Lower leg skin (tissue), 4 donors: ENCODE data around the gene KBTBD13. TPM values are rescaled to one million over a fixed set of nuclear protein-coding genes. Genes with fewer than 3 reads are reported as not detected.

Experiments used
- DNase-seq, 2 donors: peaks; one replicate each; pipeline ENCODE4 v3.0.0-alpha.2; 2019; ENCODE audit warnings: low spot score in 2 of 2
- H3K4me3 ChIP-seq: fragments of 200-600 bp; sonication (generic); 2 replicates; pipeline ENCODE4 v1.5.1; 2017; ENCODE audit warnings: mild to moderate bottlenecking, low read depth; ENCODE audit not compliant: poor library complexity, severe bottlenecking
- CTCF ChIP-seq, 3 donors: fragments of 450-650 bp; IDR thresholded peaks; one replicate each; pipeline ENCODE4 v1.5.1; 2016; ENCODE audit warnings: antibody characterized with exemption in 3 of 3, mild to moderate bottlenecking in 3 of 3, moderate library complexity in 2 of 3
- POLR2A ChIP-seq, 2 donors: fragments of 450-650 bp; IDR thresholded peaks; one replicate each; pipeline ENCODE4 v1.6.1; 2016 to 2017; ENCODE audit warnings: antibody characterized with exemption in 2 of 2, mild to moderate bottlenecking in 1 of 2, moderate library complexity in 1 of 2
- WGBS, 2 donors: methylation state at CpG; one replicate each; pipeline ENCODE4 v1.1.5; 2018; 5-methylcytosine and 5-hydroxymethylcytosine counted together
- intact Hi-C: fragments of 100-400 bp; cut with DNase I; formaldehyde crosslinking; loops from one replicate; pipeline ENCODE4 v1.15.0; 2023; ENCODE audit warnings: low total_unique reads
- total RNA-seq, 4 donors: library from RNA; depleted of rRNA; stranded (reverse); fragments of >200 nt; gene quantifications; one replicate each; pipeline ENCODE4 v1.1.0, GENCODE V29; 2016

The KBTBD13 gene
- total RNA-seq, 4 donors from 2014 or later, result not detected

GRCh38 chr15:65105038-65105437 is 28.5 kb downstream of the KBTBD13 start:
- no peak for TF ChIP-seq CTCF (IDR thresholded peaks at IDR 0.05)
- no peak for TF ChIP-seq POLR2A (IDR thresholded peaks at IDR 0.05)
- whole genome bisulfite sequencing, 2 donors, result 90 to 93% methylated on average over 5 of the region's 5 CpGs
- intact Hi-C loops, result no loop called here
- H3K4me3 ChIP-seq, result no peak overlapping the region
- no peak for DNase-seq

- no peak overlapping the region for H3K4me3 ChIP-seq
- intact Hi-C loops, result no loop called here
- WGBS, 2 donors, result 82 to 88% methylated on average over 5 to 6 of the region's 6 CpGs
- no peak for DNase-seq
- TF ChIP-seq CTCF (IDR thresholded peaks at IDR 0.05), result no peak
- no peak for TF ChIP-seq POLR2A (IDR thresholded peaks at IDR 0.05)
These were observed 29.6 kb downstream of the KBTBD13 start for GRCh38 chr15:65106011-65106590.

- no peak overlapping the region for H3K4me3 ChIP-seq
- WGBS, 2 donors, result 75 to 76% methylated on average over 3 of the region's 3 CpGs
- TF ChIP-seq POLR2A (IDR thresholded peaks at IDR 0.05), result no peak
- TF ChIP-seq CTCF (IDR thresholded peaks at IDR 0.05), result no peak
- no peak for DNase-seq
- intact Hi-C loops, result no loop called here
These were observed 34.2 kb downstream of the KBTBD13 start for GRCh38 chr15:65110676-65111292.

- 88% methylated on average over 2 of the region's 2 CpGs for WGBS, 2 donors
- H3K4me3 ChIP-seq, result no peak within 1 kb of the TSS
These were observed 38.5 kb downstream of the KBTBD13 start, which contains the start of gene UBAP1L for GRCh38 chr15:65115086-65115485. Gene UBAP1L (minus strand): TSS chr15:65115200. CDS start chr15:65106215, 8,985 bp downstream.

GRCh38 chr15:65115542-65115941 is 39.0 kb downstream of the KBTBD13 start:
- TF ChIP-seq CTCF (IDR thresholded peaks at IDR 0.05) (no peak), POLR2A (IDR thresholded peaks at IDR 0.05) (no peak)
- intact Hi-C loops, result no loop called here
- 75 to 85% methylated on average over 5 of the region's 5 CpGs for WGBS, 2 donors
- no peak overlapping the region for H3K4me3 ChIP-seq
- DNase-seq, result no peak

More at GRCh38 chr15:65115086-65115485, 38.5 kb downstream of the KBTBD13 start, which contains the start of gene UBAP1L:
- no peak for DNase-seq
- TF ChIP-seq CTCF (IDR thresholded peaks at IDR 0.05) (no peak), POLR2A (IDR thresholded peaks at IDR 0.05) (no peak)
- intact Hi-C loops, result no loop called here

Other genes with a start within 250 kb of the KBTBD13 start
- gene PLEKHO2, start 234.8 kb upstream of the KBTBD13 start, total RNA-seq, result 10 to 100 TPM in 1 of 4 donors, 1 to 10 TPM in 3; 5.7 to 15.6 (median 7.3) TPM
- 1 to 10 TPM; 1.3 to 2.8 (median 1.7) TPM for gene ANKDD1A, start 164.8 kb upstream of the KBTBD13 start, total RNA-seq
- 10 to 100 TPM; 54.3 to 93.1 (median 76.6) TPM for gene SPG21, start 86.8 kb upstream of the KBTBD13 start, total RNA-seq
- gene MTFMT, start 47.1 kb upstream of the KBTBD13 start, total RNA-seq, result 10 to 100 TPM; 12.3 to 21.9 (median 15.0) TPM
- under 1 TPM in 1 of 4 donors, not detected in 3; 0.65 TPM for gene SLC51B, start 31.4 kb upstream of the KBTBD13 start, total RNA-seq
- gene RASL12, start 8.8 kb upstream of the KBTBD13 start, total RNA-seq, result 10 to 100 TPM in 1 of 4 donors, 1 to 10 TPM in 3; 1.7 to 18.9 (median 7.7) TPM
- gene UBAP1L, start 38.5 kb downstream of the KBTBD13 start, total RNA-seq, result 1 to 10 TPM; 1.7 to 3.3 (median 3.0) TPM
- gene PDCD7, start 57.1 kb downstream of the KBTBD13 start, total RNA-seq, result 10 to 100 TPM; 21.0 to 33.5 (median 27.0) TPM
- 100 to 1,000 TPM in 2 of 4 donors, 10 to 100 TPM in 2; 74.5 to 110 (median 91.8) TPM for gene CLPX, start 108.6 kb downstream of the KBTBD13 start, total RNA-seq
- gene CILP, start 134.7 kb downstream of the KBTBD13 start, total RNA-seq, result 10 to 100 TPM in 2 of 4 donors, 1 to 10 TPM in 2; 3.9 to 66.8 (median 9.3) TPM
- gene PARP16, start 210.1 kb downstream of the KBTBD13 start, total RNA-seq, result 10 to 100 TPM; 10.3 to 14.4 (median 11.3) TPM
- gene RNU5A-1, start 219.3 kb downstream of the KBTBD13 start, total RNA-seq, result not detected
- gene RNU5B-1, start 227.9 kb downstream of the KBTBD13 start, total RNA-seq, result not detected